Measurements from ENCODE around the gene CD300LG.

DNA sequence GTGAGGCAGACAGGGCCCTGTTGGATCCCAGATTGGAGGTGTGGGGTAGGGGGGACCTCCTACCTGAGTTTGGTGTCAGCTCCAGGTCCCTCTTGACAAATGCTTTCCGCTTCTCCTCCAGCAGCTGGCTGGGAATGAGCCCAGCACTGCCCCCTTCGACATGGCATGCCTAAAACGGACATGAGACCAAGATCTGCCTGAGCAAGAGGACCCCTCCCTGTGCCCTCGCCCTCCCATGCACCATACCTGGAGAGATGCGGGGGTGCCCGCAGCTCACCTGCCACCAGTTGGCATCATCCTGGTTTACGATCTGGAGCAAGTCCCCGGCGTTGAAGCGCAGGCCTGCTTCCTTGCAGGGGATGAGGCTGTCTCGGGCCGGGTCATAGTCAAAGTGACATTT is 34.2 kb downstream of the CD300LG start:
- TF ChIP-seq, protein P1, sequence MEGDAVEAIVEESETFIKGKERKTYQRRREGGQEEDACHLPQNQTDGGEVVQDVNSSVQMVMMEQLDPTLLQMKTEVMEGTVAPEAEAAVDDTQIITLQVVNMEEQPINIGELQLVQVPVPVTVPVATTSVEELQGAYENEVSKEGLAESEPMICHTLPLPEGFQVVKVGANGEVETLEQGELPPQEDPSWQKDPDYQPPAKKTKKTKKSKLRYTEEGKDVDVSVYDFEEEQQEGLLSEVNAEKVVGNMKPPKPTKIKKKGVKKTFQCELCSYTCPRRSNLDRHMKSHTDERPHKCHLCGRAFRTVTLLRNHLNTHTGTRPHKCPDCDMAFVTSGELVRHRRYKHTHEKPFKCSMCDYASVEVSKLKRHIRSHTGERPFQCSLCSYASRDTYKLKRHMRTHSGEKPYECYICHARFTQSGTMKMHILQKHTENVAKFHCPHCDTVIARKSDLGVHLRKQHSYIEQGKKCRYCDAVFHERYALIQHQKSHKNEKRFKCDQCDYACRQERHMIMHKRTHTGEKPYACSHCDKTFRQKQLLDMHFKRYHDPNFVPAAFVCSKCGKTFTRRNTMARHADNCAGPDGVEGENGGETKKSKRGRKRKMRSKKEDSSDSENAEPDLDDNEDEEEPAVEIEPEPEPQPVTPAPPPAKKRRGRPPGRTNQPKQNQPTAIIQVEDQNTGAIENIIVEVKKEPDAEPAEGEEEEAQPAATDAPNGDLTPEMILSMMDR (IDR thresholded peaks at IDR 0.05; ENCODE audit: insufficient read depth, low read depth, low read length), result no peak
- no peak for TF ChIP-seq EZH2 (IDR thresholded peaks at IDR 0.05; ENCODE audit: insufficient read depth, low read length)
